Hepatocyte (in vitro differentiated cells): Measurements from ENCODE around the gene MAP4K1. TPM values are rescaled to one million over a fixed set of nuclear protein-coding genes. Genes with fewer than 3 reads are reported as not detected.
"Not testable (repeated sequence)": the region's sequence is repeated elsewhere in the genome, so short reads cannot be mapped to it uniquely, and the experiment has no call there.

Experiments
- DNase-seq: peaks from one replicate; pipeline ENCODE4 v3.0.0-alpha.2; 2016; ENCODE audit warnings: low spot score
- H2AFZ ChIP-seq: fragments of 200-600 bp; sonication (generic); 2 replicates; pipeline ENCODE4 v1.6.0; 2016; ENCODE audit warnings: antibody characterized with exemption, mild to moderate bottlenecking
- H3K27ac ChIP-seq: fragments of 200-600 bp; sonication (generic); 2 replicates; pipeline ENCODE4 v1.5.1; 2016; ENCODE audit warnings: mild to moderate bottlenecking
- H3K27me3 ChIP-seq: fragments of 200-600 bp; sonication (generic); 2 replicates; pipeline ENCODE4 v1.6.1; 2016
- H3K36me3 ChIP-seq: fragments of 200-600 bp; sonication (generic); replicated peaks from 2 replicates; pipeline ENCODE4 v1.5.1; 2016; ENCODE audit warnings: low read depth; ENCODE audit not compliant: insufficient read depth
- H3K4me1 ChIP-seq: fragments of 200-600 bp; sonication (generic); 2 replicates; pipeline ENCODE4 v1.5.1; 2016; ENCODE audit warnings: mild to moderate bottlenecking, moderate library complexity; ENCODE audit not compliant: insufficient read depth
- H3K4me2 ChIP-seq: fragments of 200-600 bp; sonication (generic); 2 replicates; pipeline ENCODE4 v1.6.0; 2016
- H3K4me3 ChIP-seq: fragments of 200-600 bp; sonication (generic); 2 replicates; pipeline ENCODE4 v1.5.1; 2016; ENCODE audit warnings: mild to moderate bottlenecking
- H3K79me2 ChIP-seq: fragments of 200-600 bp; sonication (generic); 2 replicates; pipeline ENCODE4 v1.6.0; 2017; ENCODE audit warnings: mild to moderate bottlenecking
- H3K9me2 ChIP-seq: fragments of 200-600 bp; sonication (generic); replicated peaks from 2 replicates; pipeline ENCODE4 v1.6.0; 2017; ENCODE audit warnings: mild to moderate bottlenecking; ENCODE audit not compliant: insufficient read depth
- H3K9me3 ChIP-seq: fragments of 200-600 bp; sonication (generic); 2 replicates; pipeline ENCODE4 v1.5.1; 2016; ENCODE audit warnings: low read depth, mild to moderate bottlenecking
- H4K20me1 ChIP-seq: fragments of 200-600 bp; sonication (generic); 2 replicates; pipeline ENCODE4 v1.6.0; 2016; ENCODE audit warnings: mild to moderate bottlenecking; ENCODE audit not compliant: insufficient read depth, poor library complexity, severe bottlenecking
- CTCF ChIP-seq: fragments of 200-600 bp; sonication (generic); IDR thresholded peaks from 2 replicates; pipeline ENCODE4 v1.5.1; 2016; ENCODE audit warnings: antibody characterized with exemption, mild to moderate bottlenecking; ENCODE audit not compliant: poor library complexity
- EZH2 ChIP-seq: fragments of 200-600 bp; sonication (generic); IDR thresholded peaks from 2 replicates; pipeline ENCODE4 v1.6.1; 2016; ENCODE audit warnings: antibody characterized with exemption, mild to moderate bottlenecking, borderline replicate concordance
- EZH2phosphoT487 ChIP-seq: fragments of 200-600 bp; sonication (generic); IDR thresholded peaks from one replicate; pipeline ENCODE4 v1.6.1; 2018; ENCODE audit warnings: antibody characterized with exemption, mild to moderate bottlenecking, low read depth, moderate library complexity; ENCODE audit not compliant: unreplicated experiment, severe bottlenecking
- WGBS: methylation state at CpG from one replicate; pipeline ENCODE4 v1.1.6; 2016; ENCODE audit warnings: low lambda C conversion rate; ENCODE audit errors: missing lambda C conversion rate; 5-methylcytosine and 5-hydroxymethylcytosine counted together
- polyA plus RNA-seq: library from polyadenylated mRNA; unstranded; fragments of >200 nt; fragmentation: Nextera tagmentation; extraction: Ambion mirVana; gene quantifications from 2 replicates; pipeline ENCODE4 v1.2.1, GENCODE V29; 2016
- total RNA-seq: library from RNA; depleted of rRNA; stranded (reverse); fragments of >200 nt; gene quantifications from 2 replicates; pipeline ENCODE4 v1.2.3, GENCODE V29; 2014

The MAP4K1 gene
- total and polyA plus RNA-seq, 2 experiments from 2014 or later = 0.57 to 2.6 TPM

- Histone ChIP-seq H3K36me3 (no peaks in the 10 kb centered on the region), H4K20me1 (no peaks in the 10 kb centered on the region), H3K4me2 (no peak overlapping the region), H3K27ac (no peak overlapping the region), H2AFZ (no peak overlapping the region), H3K4me3 (no peak overlapping the region), H3K9me3 (no peaks in the 10 kb centered on the region), H3K79me2 (no peaks in the 10 kb centered on the region), H3K4me1 (no peaks in the 10 kb centered on the region), H3K27me3 (no peaks in the 10 kb centered on the region), H3K9me2 (no peaks in the 10 kb centered on the region)
- TF ChIP-seq CTCF = no peak
- TF ChIP-seq EZH2 = no peak
- TF ChIP-seq EZH2phosphoT487 = no peak
- DNase-seq = no peak
- WGBS = 94% methylated on average over 14 of the region's 14 CpGs
Measured at GRCh38 chr19:38583219-38583984, 34.4 kb downstream of the MAP4K1 start.

- H3K36me3 ChIP-seq = no peaks in the 10 kb centered on the region
- no peaks in the 10 kb centered on the region for H3K4me1 ChIP-seq
- H3K27me3 ChIP-seq = no peaks in the 10 kb centered on the region
- H3K4me2 ChIP-seq = no peak overlapping the region
- H3K27ac ChIP-seq = no peak overlapping the region
- H3K4me3 ChIP-seq = no peak overlapping the region
- no peaks in the 10 kb centered on the region for H3K9me3 ChIP-seq
- TF ChIP-seq EZH2phosphoT487 (no peak), CTCF (no peak), EZH2 (no peak)
- no peaks in the 10 kb centered on the region for H3K79me2 ChIP-seq
- no peak for DNase-seq
- no peaks in the 10 kb centered on the region for H4K20me1 ChIP-seq
- H2AFZ ChIP-seq = no peak overlapping the region
- H3K9me2 ChIP-seq = no peaks in the 10 kb centered on the region
- 92% methylated on average over 11 of the region's 15 CpGs for WGBS
Measured at GRCh38 chr19:38580080-38580479, 37.7 kb downstream of the MAP4K1 start.

DNA sequence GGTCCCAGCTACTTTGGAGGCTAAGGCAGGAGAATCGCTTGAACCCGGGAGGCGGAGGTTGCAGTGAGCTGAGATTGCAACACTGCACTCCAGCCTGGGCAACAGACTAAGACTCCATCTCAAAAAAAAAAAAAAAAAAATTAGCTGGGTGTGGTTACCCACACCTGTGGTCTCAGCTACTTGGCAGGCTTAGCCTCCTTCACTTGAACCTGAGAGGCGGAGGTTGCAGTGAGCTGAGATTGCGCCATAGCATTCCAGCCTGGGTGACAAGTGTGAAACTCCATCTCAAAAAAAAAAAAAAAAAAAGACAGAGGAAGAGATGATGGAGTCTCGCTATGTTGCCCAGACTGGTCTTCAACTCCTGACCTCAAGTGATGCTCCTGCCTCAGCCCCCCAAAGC, 38.4 kb downstream of the MAP4K1 start:
- WGBS = 97% methylated on average over 6 of the region's 6 CpGs
- H3K9me3 ChIP-seq, H3K4me2 ChIP-seq, DNase-seq, H3K4me3 ChIP-seq, H3K36me3 ChIP-seq, H3K79me2 ChIP-seq, H4K20me1 ChIP-seq, H3K27ac ChIP-seq, H3K9me2 ChIP-seq, H3K4me1 ChIP-seq, H3K27me3 ChIP-seq, H2AFZ ChIP-seq: not testable (repeated sequence)

- H2AFZ ChIP-seq = no peak overlapping the region
- H3K9me2 ChIP-seq = no peaks in the 10 kb centered on the region
- DNase-seq = no peak
- TF ChIP-seq EZH2 (no peak), CTCF (no peak), EZH2phosphoT487 (no peak)
- H3K79me2 ChIP-seq = no peaks in the 10 kb centered on the region
- WGBS = 94% methylated on average over 11 of the region's 11 CpGs
- H3K27me3 ChIP-seq = no peaks in the 10 kb centered on the region
- no peaks in the 10 kb centered on the region for H3K36me3 ChIP-seq
- no peak overlapping the region for H3K27ac ChIP-seq
- no peak overlapping the region for H3K4me2 ChIP-seq
- H3K4me3 ChIP-seq = no peak overlapping the region
- H3K4me1 ChIP-seq = no peaks in the 10 kb centered on the region
- no peaks in the 10 kb centered on the region for H4K20me1 ChIP-seq
- H3K9me3 ChIP-seq = no peaks in the 10 kb centered on the region
Measured at GRCh38 chr19:38577826-38578225, 39.9 kb downstream of the MAP4K1 start.
